Pancreas (tissue), 10 donors: ENCODE measurements around the gene CD72. TPM values are rescaled to one million over a fixed set of nuclear protein-coding genes. Genes with fewer than 3 reads are reported as not detected.
"Not testable (repeated sequence)": the region's sequence is repeated elsewhere in the genome, so short reads cannot be mapped to it uniquely, and the experiment has no call there.

Experiments
- ATAC-seq, 4 donors: fragments of 200-7000 bp; cut with Tn5 transposase; one replicate each; pipeline versions ENCODE4 v1.8.0 to v1.9.1; 2020; ENCODE audit warnings: mild to moderate bottlenecking in 4 of 4, moderate library complexity in 4 of 4
- DNase-seq, 6 donors: peaks; one replicate each; pipeline ENCODE4 v3.0.0-alpha.2; 2020
- FAIRE-seq: peaks from 2 replicates; lab custom pipeline; 2012; peaks lifted over from hg19 to GRCh38; lab: Jason Lieb, UNC
- H3K27ac ChIP-seq, 4 donors: fragments of 200-600 bp; sonication (generic); 1 replicate in 3 of 4; 2 replicates in 1 of 4; pipeline versions ENCODE4 v1.5.0 to v1.8.0; 2020
- H3K27me3 ChIP-seq, 4 donors: fragments of 200-600 bp; one replicate each; pipeline ENCODE4 v1.8.0; 2021
- H3K36me3 ChIP-seq, 3 donors: fragments of 200-600 bp; sonication (generic) in 1 of 3; one replicate each; pipeline versions ENCODE4 v1.5.0 to v1.8.0; 2020 to 2021
- H3K4me1 ChIP-seq, 3 donors: fragments of 200-600 bp; one replicate each; pipeline ENCODE4 v1.8.0; 2021
- H3K4me3 ChIP-seq, 4 donors: fragments of 200-600 bp; sonication (generic) in 2 of 4; one replicate each; pipeline versions ENCODE4 v1.5.0 to v1.8.0; 2020 to 2021
- H3K9me3 ChIP-seq, 4 donors: fragments of 200-600 bp; one replicate each; pipeline ENCODE4 v1.8.0; 2021
- CTCF ChIP-seq, 4 donors: fragments of 200-600 bp; sonication (generic) in 3 of 4; IDR thresholded peaks; one replicate each; pipeline versions ENCODE4 v1.5.0 to v1.8.0; 2021; ENCODE audit warnings: antibody characterized with exemption in 4 of 4
- WGBS, 2 donors: extraction: QIAGEN DNeasy Blood & Tissue Kit; methylation state at CpG; one replicate each; pipeline ENCODE4 v1.1.7; 2013; 5-methylcytosine and 5-hydroxymethylcytosine counted together
- intact Hi-C, 3 donors: fragments of 100-400 bp; cut with DNase I; formaldehyde crosslinking; loops; one replicate each; pipeline versions ENCODE4 v1.11.1 to v1.14.2; 2022
- polyA plus RNA-seq, 2 donors: library from polyadenylated mRNA; stranded (reverse); fragments of 200-250 nt; gene quantifications; one replicate each; pipeline ENCODE4 v1.2.3, GENCODE V29; 2013
- total RNA-seq, 6 donors: library from RNA; stranded (reverse); fragmentation: NEBNext Ultra II Directional in 4 of 6; extraction: Animal tissue kit (Norgen Biotek cat#: 25700) in 4 of 6; gene quantifications; one replicate each; pipeline versions ENCODE4 v1.2.1 to v1.2.4, GENCODE V29; 2021 to 2023
- donor health status: healthy with polysubstance abuse.
- donor health status: DM: no; HTN: no; CAD: no; lungs with moderate emphysema.
- donor health status: DM: no; HTN: no; CAD: no.
- donor health status: control.
- donor health status: control.
- donor health status: Bipolar disorder and iron deficiency.
- donor health status: DM: yes; HTN: yes; CAD: no.
- donor health status: DM: no; HTN: no; CAD: no.
- donor health status: DM: no; HTN: no; CAD: no.
- donor health status: DM: yes; HTN: yes; CAD: no.

CD72 gene
- total and polyA plus RNA-seq, 8 donors = 0.88 to 7.7 (median 3.1) TPM

GRCh38 chr9:35579659-35580227 is 38.5 kb downstream of the CD72 start:
- H3K36me3 ChIP-seq, FAIRE-seq, H3K9me3 ChIP-seq, H3K4me1 ChIP-seq, ATAC-seq, H3K27ac ChIP-seq, DNase-seq, H3K27me3 ChIP-seq, H3K4me3 ChIP-seq, intact Hi-C loops: not testable (repeated sequence)
- WGBS, 2 donors = 94 to 96% methylated on average over 1 of the region's 1 CpG

- Histone ChIP-seq H3K27me3 (no peaks in the 10 kb centered on the region), H3K9me3 (no peaks in the 10 kb centered on the region), H3K27ac (no peak overlapping the region), H3K4me1 (no peaks in the 10 kb centered on the region), H3K36me3 (no peaks in the 10 kb centered on the region), H3K4me3 (no peak overlapping the region)
- FAIRE-seq (no peak), DNase-seq (no peak), ATAC-seq (no peak)
- intact Hi-C loops = no loop called here
- 95 to 100% methylated on average over 1 of the region's 1 CpG for WGBS, 2 donors
- TF ChIP-seq CTCF (IDR thresholded peaks at IDR 0.05) = no peak
These were observed 39.1 kb downstream of the CD72 start for GRCh38 chr9:35579130-35579529.

GRCh38 chr9:35577486-35577885 is 40.7 kb downstream of the CD72 start:
- 83 to 84% methylated on average over 5 of the region's 5 CpGs for WGBS, 2 donors
- intact Hi-C loops = no loop called here

GRCh38 chr9:35575478-35575877 is 42.7 kb downstream of the CD72 start:
- TF ChIP-seq CTCF (IDR thresholded peaks at IDR 0.05) = no peak
- no peak for DNase-seq
- WGBS, 2 donors = 97 to 98% methylated on average over 5 of the region's 5 CpGs
- Histone ChIP-seq H3K4me1 (no peaks in the 10 kb centered on the region), H3K36me3 (no peaks in the 10 kb centered on the region), H3K27me3 (no peaks in the 10 kb centered on the region), H3K27ac (no peak overlapping the region), H3K4me3 (no peak overlapping the region), H3K9me3 (no peaks in the 10 kb centered on the region)
- intact Hi-C loops = no loop called here
- no peak for FAIRE-seq
- no peak for ATAC-seq

More at GRCh38 chr9:35577486-35577885, 40.7 kb downstream of the CD72 start:
- H3K36me3 ChIP-seq = no peaks in the 10 kb centered on the region
- DNase-seq = no peak
- H3K4me3 ChIP-seq = no peak overlapping the region
- no peak for FAIRE-seq
- no peaks in the 10 kb centered on the region for H3K4me1 ChIP-seq
- no peak for ATAC-seq
- H3K27me3 ChIP-seq = no peaks in the 10 kb centered on the region
- H3K27ac ChIP-seq = no peak overlapping the region
- no peaks in the 10 kb centered on the region for H3K9me3 ChIP-seq
- TF ChIP-seq CTCF (IDR thresholded peaks at IDR 0.05) = no peak

- Histone ChIP-seq H3K4me1 (no peaks in the 10 kb centered on the region), H3K9me3 (no peaks in the 10 kb centered on the region), H3K27ac (no peak overlapping the region), H3K36me3 (no peaks in the 10 kb centered on the region), H3K4me3 (no peak overlapping the region), H3K27me3 (no peaks in the 10 kb centered on the region)
- TF ChIP-seq CTCF (IDR thresholded peaks at IDR 0.05) = no peak
- WGBS, 2 donors = 94 to 100% methylated on average over 2 of the region's 2 CpGs
- ATAC-seq (no peak), FAIRE-seq (no peak), DNase-seq (no peak)
- intact Hi-C loops = no loop called here
These were observed 43.6 kb downstream of the CD72 start for GRCh38 chr9:35574578-35575122.
